HG03520 (cell line): ENCODE measurements around the gene MORC4.

Experiments
- ATAC-seq: cut with Tn5 transposase; IDR thresholded peaks from one replicate; pipeline ENCODE4 v1.9.1; 2021; ENCODE audit warnings: mild to moderate bottlenecking, moderate library complexity; ENCODE audit not compliant: unreplicated experiment

The MORC4 gene

DNA sequence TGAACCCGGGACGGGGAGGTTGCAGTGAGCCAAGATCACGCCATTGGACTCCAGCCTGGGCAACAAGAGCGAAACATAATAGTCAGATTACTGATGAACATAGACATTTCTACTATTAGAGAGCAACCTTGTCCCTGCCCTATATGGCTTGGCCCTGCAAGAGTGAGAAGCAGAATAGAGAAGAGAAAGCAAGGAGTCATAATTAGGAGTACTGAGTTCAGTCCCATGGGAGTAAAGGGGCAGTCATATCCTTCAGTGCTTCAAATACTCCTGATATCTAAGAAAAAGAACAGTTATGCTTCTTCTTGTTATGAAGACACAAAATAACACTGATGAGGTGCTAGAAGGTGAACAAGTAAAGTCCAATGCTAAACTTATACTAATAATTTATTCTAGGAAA, 46.0 kb downstream of the MORC4 start:
- ATAC-seq = no peak

GRCh38 chrX:106952988-106953387, 47.0 kb downstream of the MORC4 start:
- ATAC-seq = no peak

- ATAC-seq = no peak
These were observed 47.5 kb downstream of the MORC4 start for GRCh38 chrX:106952538-106952937.

- ATAC-seq = no peak
These were observed 47.9 kb downstream of the MORC4 start for GRCh38 chrX:106952089-106952488.

DNA sequence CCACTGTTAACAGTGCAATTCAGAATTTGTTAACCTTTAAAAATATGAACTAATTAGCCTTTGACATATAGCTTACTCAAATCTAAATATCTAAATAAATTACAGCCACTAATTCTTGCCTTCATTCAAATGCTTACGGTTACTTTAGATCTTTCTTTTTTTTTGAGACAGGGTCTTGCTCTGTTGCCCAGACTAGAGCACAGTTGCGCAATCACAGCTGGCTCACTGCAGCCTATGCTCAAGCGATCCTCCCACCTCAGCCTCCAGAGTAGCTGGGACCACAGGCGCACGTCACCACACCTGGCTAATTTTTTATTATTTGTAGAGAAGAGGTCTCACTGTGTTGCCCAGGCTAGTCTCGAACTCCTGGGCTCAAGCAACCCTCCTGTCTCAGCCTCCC, 48.8 kb downstream of the MORC4 start:
- no peak for ATAC-seq

DNA sequence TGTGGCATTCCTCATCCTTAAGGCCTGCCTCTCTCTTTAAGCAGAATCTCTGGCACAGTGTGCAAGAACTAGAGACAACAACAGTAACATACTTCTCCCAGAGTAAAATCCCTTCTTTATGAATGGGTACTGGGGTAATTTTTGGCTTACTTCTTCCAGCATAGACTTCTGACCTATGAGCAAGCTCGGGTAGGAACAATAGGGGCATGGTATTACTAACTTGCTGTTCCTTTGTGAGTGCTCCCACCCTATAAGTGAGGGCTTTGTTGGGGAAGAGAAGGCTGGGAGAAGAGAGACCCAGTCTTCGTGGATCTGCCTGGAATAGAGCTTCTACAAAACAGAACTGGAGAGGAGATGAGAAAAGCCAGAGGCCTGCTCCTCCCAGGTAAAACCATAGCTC, 49.6 kb downstream of the MORC4 start:
- no peak for ATAC-seq

- ATAC-seq = no peak
These were observed 50.6 kb downstream of the MORC4 start for GRCh38 chrX:106949366-106949765.

DNA sequence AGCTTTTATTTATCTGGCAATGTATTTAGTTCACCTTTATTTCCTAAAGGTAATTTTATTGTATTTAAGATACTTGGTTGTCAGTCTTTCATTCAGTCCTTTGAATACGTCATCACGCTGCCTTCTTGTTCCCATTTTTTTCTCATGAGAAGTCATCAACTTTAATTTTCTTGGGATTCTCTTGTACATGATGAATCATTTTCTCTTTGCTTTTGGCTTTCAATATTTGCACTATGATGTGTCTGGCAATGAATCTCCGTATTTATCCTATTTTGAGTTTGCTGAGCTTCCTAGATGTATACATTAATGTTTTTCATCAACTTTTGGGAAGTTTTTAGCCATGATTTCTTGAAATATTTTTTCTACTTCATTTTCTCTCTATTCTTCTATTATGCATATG, 51.4 kb downstream of the MORC4 start:
- ATAC-seq = no peak

DNA sequence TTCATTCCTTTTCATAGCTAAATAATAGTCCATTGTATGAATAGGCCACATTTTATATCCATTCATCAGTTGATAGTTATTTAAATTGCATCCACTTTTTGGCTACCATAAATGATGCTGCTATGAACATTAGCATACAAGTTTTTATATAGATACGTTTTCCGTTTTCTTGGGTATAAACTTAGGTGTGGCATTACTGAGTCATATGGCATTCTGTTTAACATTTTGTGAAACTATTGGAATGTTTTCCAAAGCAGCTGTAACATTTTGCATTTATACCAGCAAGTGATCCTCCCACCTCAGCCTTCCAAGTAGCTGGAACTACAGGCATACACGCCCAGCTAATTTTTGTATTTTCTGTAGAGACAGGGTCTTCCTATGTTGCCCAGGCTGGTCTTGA, 53.5 kb downstream of the MORC4 start:
- no peak for ATAC-seq

- ATAC-seq = no peak
These were observed 59.9 kb downstream of the MORC4 start for GRCh38 chrX:106940068-106940467.

GRCh38 chrX:106939566-106939965, 60.4 kb downstream of the MORC4 start:
- no peak for ATAC-seq

DNA sequence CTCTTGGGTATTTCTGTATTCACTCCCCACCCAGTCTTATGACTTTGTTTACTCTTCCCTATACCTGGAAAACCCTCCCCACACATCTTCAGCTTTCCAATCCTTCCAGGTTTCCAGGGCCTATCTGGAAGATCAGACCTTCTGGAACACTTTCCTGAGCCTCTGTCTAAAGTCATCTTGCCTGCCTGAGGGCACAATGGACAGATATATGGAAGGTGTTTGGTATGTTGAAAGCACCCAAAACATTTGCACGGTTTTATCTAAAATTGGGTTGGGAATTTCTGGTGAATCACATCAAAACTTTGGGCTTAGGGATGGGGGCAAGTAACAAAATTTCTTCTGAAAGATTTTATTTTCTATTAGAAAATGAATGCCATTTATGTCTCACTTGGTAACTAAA, 63.8 kb downstream of the MORC4 start:
- no peak for ATAC-seq

- no peak for ATAC-seq
These were observed 64.8 kb downstream of the MORC4 start for GRCh38 chrX:106935175-106935574.

DNA sequence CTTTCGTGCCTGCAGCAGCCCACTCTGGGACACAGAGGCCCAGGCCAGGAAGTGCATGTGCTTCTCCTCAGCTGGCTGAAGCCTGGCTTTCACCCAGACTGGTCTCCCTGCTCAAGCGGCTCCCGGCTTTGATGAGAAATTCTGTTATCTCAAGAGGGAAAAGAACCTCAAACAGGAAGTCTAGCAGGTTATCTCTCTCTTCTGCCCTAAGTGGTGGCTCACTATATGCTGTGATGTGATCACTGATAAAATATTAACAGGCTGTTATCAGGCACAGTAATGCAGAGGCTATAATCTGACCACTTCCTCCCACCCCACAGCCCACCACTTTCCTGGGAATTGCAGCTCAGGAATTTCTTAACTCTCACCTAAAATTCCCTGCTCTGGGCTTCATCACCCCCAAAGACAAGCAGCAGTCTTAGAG, 66.5 kb downstream of the MORC4 start:
- ATAC-seq = no peak

DNA sequence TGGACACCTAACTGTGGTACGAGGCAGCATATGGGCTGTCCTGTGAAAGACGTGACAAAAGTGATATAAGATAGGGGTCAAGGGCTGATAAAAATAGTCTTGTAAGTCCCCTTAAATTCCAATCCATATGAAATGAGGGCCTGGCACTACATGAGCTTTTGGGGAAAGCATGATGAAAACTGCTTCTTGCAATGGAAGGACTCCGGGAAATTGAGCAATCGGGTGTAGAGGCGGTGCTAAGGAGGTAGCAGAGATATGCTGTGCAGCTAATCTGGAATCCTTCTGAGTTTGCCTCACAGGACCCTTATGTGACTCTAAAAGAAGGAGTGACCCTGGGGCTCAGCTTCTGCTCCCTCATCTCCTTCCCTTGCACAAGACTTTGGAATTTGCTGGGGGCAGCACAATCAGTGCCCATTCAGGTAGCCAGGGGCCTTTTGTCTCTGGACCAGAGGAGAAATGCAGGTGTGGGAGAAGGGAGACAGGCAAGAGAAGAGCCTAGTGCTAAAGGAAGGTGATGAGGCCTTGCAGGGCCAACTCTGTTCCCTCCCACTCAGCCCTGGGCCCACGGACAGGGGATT, 67.0 kb downstream of the MORC4 start:
- ATAC-seq = no peak

DNA sequence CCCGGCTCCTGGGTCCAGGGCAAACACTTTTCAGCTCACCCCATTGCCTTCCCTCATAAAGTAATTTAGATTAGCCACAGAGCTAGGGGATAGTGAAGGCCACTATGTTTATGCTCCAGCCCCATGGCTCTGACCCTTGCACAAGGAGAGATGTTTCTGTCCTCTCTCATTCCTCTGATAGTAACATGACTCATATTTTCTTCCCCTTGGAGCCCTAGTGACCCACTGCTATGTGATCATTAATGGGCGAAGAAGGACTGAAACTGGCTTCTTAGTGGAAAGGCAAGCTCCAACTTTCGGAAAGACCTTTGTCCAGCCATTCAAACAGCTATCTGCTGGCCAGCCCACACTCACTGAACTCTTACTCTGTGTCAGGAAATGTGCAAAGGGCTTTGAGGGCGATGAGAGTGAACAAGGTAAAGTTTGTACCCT, 67.5 kb downstream of the MORC4 start:
- ATAC-seq = no peak

DNA sequence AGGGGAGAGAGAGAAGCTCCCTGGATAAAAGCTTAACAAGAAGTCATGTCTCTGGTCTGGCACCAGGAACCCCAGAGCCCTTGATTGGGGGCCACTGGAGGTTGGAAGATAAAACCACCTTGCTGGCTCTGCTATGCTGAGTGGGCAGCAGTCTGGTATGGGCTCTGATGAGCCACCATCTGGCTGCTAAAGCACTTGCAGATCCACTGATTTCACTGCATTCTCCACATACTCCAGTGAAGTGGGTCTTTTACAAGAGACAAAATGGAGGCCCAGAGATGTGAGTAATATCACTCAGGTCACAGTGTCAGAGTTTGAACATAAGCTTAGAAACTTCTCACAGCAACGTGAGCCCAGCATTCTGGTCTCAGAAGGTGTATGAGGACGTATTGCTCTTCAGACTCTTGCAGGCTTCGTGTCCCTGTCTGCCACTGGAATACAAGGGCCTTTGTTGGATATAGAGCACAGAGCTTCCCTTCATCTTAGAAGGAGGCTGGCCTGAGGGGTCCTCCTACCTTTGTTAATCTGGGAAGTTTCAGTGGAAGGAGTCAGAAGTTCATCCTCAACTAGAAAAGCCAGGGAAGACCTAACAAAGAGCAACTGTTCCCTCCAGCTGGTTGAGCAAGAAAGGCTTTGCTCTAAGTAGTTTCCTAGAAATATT, 68.1 kb downstream of the MORC4 start:
- no peak for ATAC-seq

- no peak for ATAC-seq
These were observed 71.8 kb downstream of the MORC4 start for GRCh38 chrX:106928227-106928626.

GRCh38 chrX:106927700-106928099, 72.3 kb downstream of the MORC4 start:
- no peak for ATAC-seq

DNA sequence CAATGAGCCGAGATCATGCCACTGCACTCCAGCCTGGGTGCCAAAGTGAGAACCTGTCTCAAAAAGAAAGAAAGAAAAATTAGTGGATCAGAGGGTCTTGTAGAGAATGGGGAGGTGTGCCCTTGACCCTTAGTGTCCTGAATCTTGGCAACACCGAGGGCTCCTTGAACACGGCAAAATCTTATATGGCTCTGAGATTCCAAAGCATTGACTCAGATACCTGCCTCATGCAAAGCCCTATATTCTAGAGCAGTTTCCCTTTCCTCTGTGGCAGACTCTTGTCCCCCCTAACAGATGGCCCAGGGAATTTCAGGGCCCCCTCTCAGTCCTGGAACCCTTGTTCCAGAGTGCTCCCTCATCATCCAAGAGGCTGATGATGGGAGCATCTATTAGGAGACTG, 73.0 kb downstream of the MORC4 start:
- no peak for ATAC-seq

GRCh38 chrX:106921637-106922036, 78.4 kb downstream of the MORC4 start:
- no peak for ATAC-seq

DNA sequence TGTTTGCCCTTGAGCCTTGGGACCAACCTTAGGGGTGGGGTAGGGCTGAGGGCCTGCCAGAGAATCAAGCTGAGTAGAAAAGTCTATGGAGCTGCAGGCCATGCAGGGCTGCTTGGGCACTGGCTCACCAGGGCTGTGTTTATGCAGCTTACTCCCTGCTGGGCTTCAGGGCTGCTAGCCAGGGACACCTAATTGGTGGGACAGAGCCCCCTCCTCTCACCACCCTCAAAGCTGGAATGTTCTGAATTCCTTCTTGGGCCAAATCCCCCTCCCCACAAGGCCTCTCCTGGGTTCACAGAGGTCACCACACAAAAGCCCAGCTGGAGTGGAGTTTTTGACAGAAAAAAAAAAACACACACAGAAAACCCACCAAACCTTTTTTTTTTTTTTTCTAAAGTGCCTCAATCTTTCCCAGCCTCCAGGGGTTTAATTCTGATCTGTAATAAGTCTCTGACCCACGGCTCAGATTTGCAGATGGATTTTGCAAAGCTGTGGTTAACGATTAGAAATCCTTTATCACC, 80.0 kb downstream of the MORC4 start, which contains the start of gene CLDN2:
Gene CLDN2, plus strand, starts transcription at position 471 of the 521 bp plus-strand sequence. CDS start 7,827 bp downstream, outside the sequence.
- ATAC-seq = no peak
